A549 treated with GW870086 at 1 μM for 4 hours (cell line): ENCODE results near the gene SOD3. TPM values are rescaled to one million over a fixed set of nuclear protein-coding genes. Genes with fewer than 3 reads are reported as not detected.

Experiments
- total RNA-seq: library from RNA; stranded (reverse); fragments of 200-300 nt; extraction: Qiagen RNA extraction; gene quantifications from 5 replicates; pipeline ENCODE4 v1.2.3, GENCODE V29; 2022; ENCODE audit warnings: low read depth

Gene SOD3, protein sequence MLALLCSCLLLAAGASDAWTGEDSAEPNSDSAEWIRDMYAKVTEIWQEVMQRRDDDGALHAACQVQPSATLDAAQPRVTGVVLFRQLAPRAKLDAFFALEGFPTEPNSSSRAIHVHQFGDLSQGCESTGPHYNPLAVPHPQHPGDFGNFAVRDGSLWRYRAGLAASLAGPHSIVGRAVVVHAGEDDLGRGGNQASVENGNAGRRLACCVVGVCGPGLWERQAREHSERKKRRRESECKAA
- total RNA-seq = not detected in 5 replicates

DNA sequence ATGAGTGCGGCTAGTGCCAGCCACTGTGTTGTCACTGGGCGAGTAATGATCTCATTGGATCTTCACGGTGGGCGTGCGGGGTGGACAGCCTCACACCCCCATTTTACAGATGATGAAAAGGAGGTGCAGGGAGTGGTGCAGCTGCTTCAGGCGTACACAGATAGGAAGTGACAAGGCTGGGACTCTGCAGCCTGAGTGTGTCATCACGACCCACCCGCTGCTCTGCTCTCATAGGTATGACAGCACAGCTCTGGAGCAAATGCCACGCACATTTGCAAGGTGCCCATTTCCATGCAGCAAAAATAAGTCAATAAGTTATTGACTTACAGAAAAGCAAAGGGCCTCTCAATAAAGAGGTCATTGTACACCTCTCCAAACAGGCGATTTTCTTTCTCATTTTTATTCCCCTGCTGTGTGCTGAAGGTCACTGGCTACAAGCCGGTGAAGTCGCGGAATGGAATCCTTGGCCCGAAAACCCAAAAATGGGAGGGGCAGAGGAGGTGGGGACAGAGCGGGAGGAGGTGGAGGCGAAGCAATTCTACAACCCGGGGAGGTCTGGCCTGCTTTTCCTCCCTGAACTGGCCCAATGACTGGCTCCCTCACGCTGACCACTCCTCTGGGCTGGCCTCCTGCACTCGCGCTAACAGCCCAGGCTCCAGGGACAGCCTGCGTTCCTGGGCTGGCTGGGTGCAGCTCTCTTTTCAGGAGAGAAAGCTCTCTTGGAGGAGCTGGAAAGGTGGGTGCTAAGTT, at the start of gene SOD3:
Gene SOD3 (plus strand): TSS at position 658 of the 750 bp plus-strand sequence. CDS start 3,949 bp downstream, outside the sequence.

Other genes starting within 250 kb of the SOD3 start
- gene DHX15, start 211.0 kb upstream of the SOD3 start, total RNA-seq = 88.2 to 103 TPM (median 101 TPM) in 5 replicates
- gene CCDC149, start 117.5 kb downstream of the SOD3 start, total RNA-seq = 1.3 to 2.2 TPM (median 1.7 TPM) in 5 replicates
- 0.06 to 0.25 TPM (median 0.10 TPM) in 5 replicates for gene LGI2, start 235.4 kb downstream of the SOD3 start, total RNA-seq